ENCODE measurements around the gene COL6A1.

The COL6A1 gene

GRCh38 chr21:45941338-45941710, 40.2 kb upstream of the COL6A1 start:
- TF ChIP-seq CTCF (IDR thresholded peaks at IDR 0.05; ENCODE audit: low read depth, low read length, missing control alignments): no peak
- DNase-seq (ENCODE audit: low read depth): no peak
- no peak overlapping the region for H3K4me3 ChIP-seq (ENCODE audit: low read depth, low read length)

GRCh38 chr21:45941717-45942546, 39.6 kb upstream of the COL6A1 start:
- DNase-seq (ENCODE audit: low read depth): no peak
- TF ChIP-seq CTCF (IDR thresholded peaks at IDR 0.05; ENCODE audit: low read depth, low read length, missing control alignments): no peak
- H3K4me3 ChIP-seq (ENCODE audit: low read depth, low read length): no peak overlapping the region

- DNase-seq (ENCODE audit: low read depth): no peak
- H3K4me3 ChIP-seq (ENCODE audit: low read depth, low read length): no peak overlapping the region
- TF ChIP-seq CTCF (IDR thresholded peaks at IDR 0.05; ENCODE audit: low read depth, low read length, missing control alignments): no peak
Measured at GRCh38 chr21:45942755-45943629, 38.6 kb upstream of the COL6A1 start.

- no peak overlapping the region for H3K4me3 ChIP-seq (ENCODE audit: low read depth, low read length)
- TF ChIP-seq CTCF (IDR thresholded peaks at IDR 0.05; ENCODE audit: low read depth, low read length, missing control alignments): no peak
- no peak for DNase-seq (ENCODE audit: low read depth)
Measured at GRCh38 chr21:45943630-45944540, 37.7 kb upstream of the COL6A1 start.

GRCh38 chr21:45944601-45945000, 37.0 kb upstream of the COL6A1 start:
- TF ChIP-seq CTCF (IDR thresholded peaks at IDR 0.05; ENCODE audit: low read depth, low read length, missing control alignments): no peak
- no peak for DNase-seq (ENCODE audit: low read depth)
- H3K4me3 ChIP-seq (ENCODE audit: low read depth, low read length): no peak overlapping the region

GRCh38 chr21:45945066-45945867, 36.3 kb upstream of the COL6A1 start:
- TF ChIP-seq CTCF (IDR thresholded peaks at IDR 0.05; ENCODE audit: low read depth, low read length, missing control alignments): no peak
- DNase-seq (ENCODE audit: low read depth): no peak

More at GRCh38 chr21:45945066-45945867, 36.3 kb upstream of the COL6A1 start:
- H3K4me3 ChIP-seq (ENCODE audit: low read depth, low read length): no peak overlapping the region
